PC-3 (cell line): Measurements from ENCODE around the gene FKBP2.

Experiments
- EZH2 ChIP-seq: fragments of 300-600 bp; sonication (generic); IDR thresholded peaks from one replicate; pipeline ENCODE4 v1.6.1; 2017; ENCODE audit warnings: antibody characterized with exemption, mild to moderate bottlenecking, low read length; ENCODE audit not compliant: unreplicated experiment
- TF ChIP-seq, protein P1 (sequence below): fragments of 300-600 bp; sonication (generic); conservative IDR thresholded peaks from 2 replicates; pipeline ENCODE4 v1.5.1; 2017; ENCODE audit warnings: antibody characterized with exemption, low read depth, mild to moderate bottlenecking, low read length

DNA sequence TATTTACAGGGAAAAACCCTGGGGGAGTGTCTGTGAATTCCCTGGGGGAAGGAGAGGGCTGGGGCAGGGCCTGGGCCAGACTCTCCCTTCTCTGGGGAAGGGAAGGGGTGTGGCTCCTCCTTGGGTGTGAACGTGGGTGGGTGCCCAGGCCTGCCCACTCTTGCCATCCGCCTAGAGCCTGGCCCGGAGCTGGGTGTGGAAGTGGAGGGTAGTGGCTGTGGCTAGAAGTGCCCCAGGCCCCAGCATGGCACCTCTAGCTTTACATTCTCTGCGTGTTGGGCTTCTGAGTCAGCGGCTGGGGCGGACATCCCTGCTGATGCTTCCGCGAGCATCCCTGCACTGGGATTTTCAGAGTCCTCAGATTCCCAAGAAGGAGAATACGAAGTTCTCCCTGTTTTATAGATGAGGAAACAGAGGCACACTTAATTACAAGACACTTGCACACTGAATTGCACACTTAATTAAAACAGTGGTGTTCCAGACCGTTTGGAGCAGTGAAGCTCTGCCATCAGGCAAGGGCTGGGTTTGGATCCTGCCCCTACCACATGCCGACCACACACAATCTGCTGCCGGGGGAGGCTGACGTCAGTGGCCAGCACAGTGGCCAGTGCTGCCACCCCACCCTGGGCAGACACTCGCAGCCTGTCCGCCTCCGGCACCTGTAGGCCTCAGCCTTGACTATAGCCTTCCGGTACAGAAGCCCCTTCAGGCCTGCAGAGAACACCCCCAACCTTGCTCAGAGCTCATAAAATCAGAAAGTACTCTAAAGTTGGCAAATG, 35.9 kb downstream of the FKBP2 start:
- TF ChIP-seq, protein P1, sequence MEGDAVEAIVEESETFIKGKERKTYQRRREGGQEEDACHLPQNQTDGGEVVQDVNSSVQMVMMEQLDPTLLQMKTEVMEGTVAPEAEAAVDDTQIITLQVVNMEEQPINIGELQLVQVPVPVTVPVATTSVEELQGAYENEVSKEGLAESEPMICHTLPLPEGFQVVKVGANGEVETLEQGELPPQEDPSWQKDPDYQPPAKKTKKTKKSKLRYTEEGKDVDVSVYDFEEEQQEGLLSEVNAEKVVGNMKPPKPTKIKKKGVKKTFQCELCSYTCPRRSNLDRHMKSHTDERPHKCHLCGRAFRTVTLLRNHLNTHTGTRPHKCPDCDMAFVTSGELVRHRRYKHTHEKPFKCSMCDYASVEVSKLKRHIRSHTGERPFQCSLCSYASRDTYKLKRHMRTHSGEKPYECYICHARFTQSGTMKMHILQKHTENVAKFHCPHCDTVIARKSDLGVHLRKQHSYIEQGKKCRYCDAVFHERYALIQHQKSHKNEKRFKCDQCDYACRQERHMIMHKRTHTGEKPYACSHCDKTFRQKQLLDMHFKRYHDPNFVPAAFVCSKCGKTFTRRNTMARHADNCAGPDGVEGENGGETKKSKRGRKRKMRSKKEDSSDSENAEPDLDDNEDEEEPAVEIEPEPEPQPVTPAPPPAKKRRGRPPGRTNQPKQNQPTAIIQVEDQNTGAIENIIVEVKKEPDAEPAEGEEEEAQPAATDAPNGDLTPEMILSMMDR: no peak
- TF ChIP-seq EZH2: no peak
